Measurements from ENCODE around the gene RAB5B. TPM values are rescaled to one million over a fixed set of nuclear protein-coding genes. Genes with fewer than 3 reads are reported as not detected.

RAB5B gene
- total and polyA plus RNA-seq, 10 of the 15 experiments (the other 5 are each of a cell fraction or from before 2014, with no cell fraction given), result 7.5 to 149 (median 37.8) TPM

GRCh38 chr12:55932551-55932910, 41.3 kb upstream of the RAB5B start (continued):
- 0 out of 2 replicates have a peak, but pooled peaks have one; percentile 30 for TF ChIP-seq WRNIP1 (IDR thresholded peaks at IDR 0.05; ENCODE audit: borderline replicate concordance, low read depth, low read length)
- no peak for TF ChIP-seq FOXK2 (IDR thresholded peaks at IDR 0.05)
- no peak for TF ChIP-seq HDAC2 (IDR thresholded peaks at IDR 0.05)
- no peak for TF ChIP-seq SMC3 (IDR thresholded peaks at IDR 0.05; ENCODE audit: borderline replicate concordance, low read length)
- TF ChIP-seq POLR2A (IDR thresholded peaks at IDR 0.05; ENCODE audit: low read depth, low read length), result no peak
- no peak for TF ChIP-seq ZZZ3 (IDR thresholded peaks at IDR 0.05; ENCODE audit: control insufficient read depth, insufficient read length, low read depth)
- no peak for TF ChIP-seq TBL1XR1 (IDR thresholded peaks at IDR 0.05; ENCODE audit: low read depth, low read length)
- no peak for TF ChIP-seq ELK1 (IDR thresholded peaks at IDR 0.05; ENCODE audit: low read depth, low read length)
- TF ChIP-seq CBX5 (IDR thresholded peaks at IDR 0.05; ENCODE audit: low read depth), result no peak
- TF ChIP-seq, protein P1, sequence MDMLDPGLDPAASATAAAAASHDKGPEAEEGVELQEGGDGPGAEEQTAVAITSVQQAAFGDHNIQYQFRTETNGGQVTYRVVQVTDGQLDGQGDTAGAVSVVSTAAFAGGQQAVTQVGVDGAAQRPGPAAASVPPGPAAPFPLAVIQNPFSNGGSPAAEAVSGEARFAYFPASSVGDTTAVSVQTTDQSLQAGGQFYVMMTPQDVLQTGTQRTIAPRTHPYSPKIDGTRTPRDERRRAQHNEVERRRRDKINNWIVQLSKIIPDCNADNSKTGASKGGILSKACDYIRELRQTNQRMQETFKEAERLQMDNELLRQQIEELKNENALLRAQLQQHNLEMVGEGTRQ (IDR thresholded peaks at IDR 0.05; ENCODE audit: borderline replicate concordance, low read depth, low read length), result no peak
- TF ChIP-seq SIX5 (IDR thresholded peaks at IDR 0.05; ENCODE audit: low read depth, low read length, severe bottlenecking), result no peak
- TF ChIP-seq BCL11A (IDR thresholded peaks at IDR 0.05; ENCODE audit: low read depth, low read length), result no peak
- TF ChIP-seq LARP7 (IDR thresholded peaks at IDR 0.05), result no peak
- TF ChIP-seq HDAC6 (IDR thresholded peaks at IDR 0.05; ENCODE audit: unreplicated experiment), result no peak
- no peak for TF ChIP-seq NFYB (IDR thresholded peaks at IDR 0.05; ENCODE audit: insufficient read depth, low read depth, low read length)
- no peak for TF ChIP-seq RELA (IDR thresholded peaks at IDR 0.05; ENCODE audit: borderline replicate concordance, partially characterized antibody)
- TF ChIP-seq, protein P2, sequence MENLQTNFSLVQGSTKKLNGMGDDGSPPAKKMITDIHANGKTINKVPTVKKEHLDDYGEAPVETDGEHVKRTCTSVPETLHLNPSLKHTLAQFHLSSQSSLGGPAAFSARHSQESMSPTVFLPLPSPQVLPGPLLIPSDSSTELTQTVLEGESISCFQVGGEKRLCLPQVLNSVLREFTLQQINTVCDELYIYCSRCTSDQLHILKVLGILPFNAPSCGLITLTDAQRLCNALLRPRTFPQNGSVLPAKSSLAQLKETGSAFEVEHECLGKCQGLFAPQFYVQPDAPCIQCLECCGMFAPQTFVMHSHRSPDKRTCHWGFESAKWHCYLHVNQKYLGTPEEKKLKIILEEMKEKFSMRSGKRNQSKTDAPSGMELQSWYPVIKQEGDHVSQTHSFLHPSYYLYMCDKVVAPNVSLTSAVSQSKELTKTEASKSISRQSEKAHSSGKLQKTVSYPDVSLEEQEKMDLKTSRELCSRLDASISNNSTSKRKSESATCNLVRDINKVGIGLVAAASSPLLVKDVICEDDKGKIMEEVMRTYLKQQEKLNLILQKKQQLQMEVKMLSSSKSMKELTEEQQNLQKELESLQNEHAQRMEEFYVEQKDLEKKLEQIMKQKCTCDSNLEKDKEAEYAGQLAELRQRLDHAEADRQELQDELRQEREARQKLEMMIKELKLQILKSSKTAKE (IDR thresholded peaks at IDR 0.05; ENCODE audit: low read depth, poor library complexity, severe bottlenecking), result peak; percentile 31
- TF ChIP-seq EED (IDR thresholded peaks at IDR 0.05; ENCODE audit: low read depth), result no peak
- TF ChIP-seq BCL3 (IDR thresholded peaks at IDR 0.05; ENCODE audit: borderline replicate concordance, insufficient read depth, low read depth, low read length, poor library complexity, severe bottlenecking), result no peak
- TF ChIP-seq NFIC (IDR thresholded peaks at IDR 0.05; ENCODE audit: low read depth, low read length), result no peak
- TF ChIP-seq, protein P3, sequence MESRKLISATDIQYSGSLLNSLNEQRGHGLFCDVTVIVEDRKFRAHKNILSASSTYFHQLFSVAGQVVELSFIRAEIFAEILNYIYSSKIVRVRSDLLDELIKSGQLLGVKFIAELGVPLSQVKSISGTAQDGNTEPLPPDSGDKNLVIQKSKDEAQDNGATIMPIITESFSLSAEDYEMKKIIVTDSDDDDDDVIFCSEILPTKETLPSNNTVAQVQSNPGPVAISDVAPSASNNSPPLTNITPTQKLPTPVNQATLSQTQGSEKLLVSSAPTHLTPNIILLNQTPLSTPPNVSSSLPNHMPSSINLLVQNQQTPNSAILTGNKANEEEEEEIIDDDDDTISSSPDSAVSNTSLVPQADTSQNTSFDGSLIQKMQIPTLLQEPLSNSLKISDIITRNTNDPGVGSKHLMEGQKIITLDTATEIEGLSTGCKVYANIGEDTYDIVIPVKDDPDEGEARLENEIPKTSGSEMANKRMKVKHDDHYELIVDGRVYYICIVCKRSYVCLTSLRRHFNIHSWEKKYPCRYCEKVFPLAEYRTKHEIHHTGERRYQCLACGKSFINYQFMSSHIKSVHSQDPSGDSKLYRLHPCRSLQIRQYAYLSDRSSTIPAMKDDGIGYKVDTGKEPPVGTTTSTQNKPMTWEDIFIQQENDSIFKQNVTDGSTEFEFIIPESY (IDR thresholded peaks at IDR 0.05), result no peak
- TF ChIP-seq CREB1 (IDR thresholded peaks at IDR 0.05; ENCODE audit: low read depth), result peak; percentile 88
- peak; percentile 36; the same call in 1 of the 2 replicates for TF ChIP-seq MXI1 (IDR thresholded peaks at IDR 0.05; ENCODE audit: low read depth, low read length)
- TF ChIP-seq PBX3 (IDR thresholded peaks at IDR 0.05; ENCODE audit: insufficient replicate concordance, low read depth, low read length), result no peak
